Activated CD4-positive, alpha-beta T cell treated with anti-CD3 and anti-CD28 coated beads, Interleukin-2, amount 10 ng/mL, durations not matched to agents 24 days and 14 days (primary cell): ENCODE measurements around the gene CCDC83. TPM values are rescaled to one million over a fixed set of nuclear protein-coding genes. Genes with fewer than 3 reads are reported as not detected.
"Not testable (repeated sequence)": the region's sequence is repeated elsewhere in the genome, so short reads cannot be mapped to it uniquely, and the experiment has no call there.

Source experiments
- DNase-seq: peaks from one replicate; pipeline ENCODE4 v3.0.0; 2022
- H3K27ac Mint-ChIP-seq: one replicate; pipeline ENCODE4 v1.8.0; 2022; ENCODE audit warnings: mild to moderate bottlenecking, mixed read lengths
- H3K27me3 Mint-ChIP-seq: one replicate; pipeline ENCODE4 v1.8.0; 2022; ENCODE audit warnings: mixed read lengths
- H3K36me3 Mint-ChIP-seq: one replicate; pipeline ENCODE4 v1.8.0; 2022; ENCODE audit warnings: low read depth, mild to moderate bottlenecking, mixed read lengths
- H3K4me1 Mint-ChIP-seq: one replicate; pipeline ENCODE4 v1.8.0; 2021; ENCODE audit warnings: mixed read lengths
- H3K4me3 Mint-ChIP-seq: one replicate; pipeline ENCODE4 v1.8.0; 2022; ENCODE audit warnings: mild to moderate bottlenecking, moderate library complexity, mixed read lengths
- H3K9me3 Mint-ChIP-seq: one replicate; pipeline ENCODE4 v1.8.0; 2021; ENCODE audit warnings: mixed read lengths
- intact Hi-C: fragments of 100-400 bp; cut with micrococcal nuclease; formaldehyde crosslinking; loops from one replicate; pipeline ENCODE4 v1.15.1; 2023
- total RNA-seq: library from RNA; stranded (reverse); gene quantifications from 2 replicates; pipeline ENCODE4 v1.2.3, GENCODE V29; 2022

CCDC83 gene
- total RNA-seq, 1 donor from 2014 or later, result not detected

GRCh38 chr11:85847436-85847835, 7.7 kb upstream of the CCDC83 start:
- intact Hi-C loops, result no loop called here
- Mint-ChIP-seq H3K27ac (no peak overlapping the region), H3K4me3 (no peak overlapping the region), H3K27me3 (peaks cover 2% of the 10 kb centered on the region), H3K4me1 (peaks cover 14% of the 10 kb centered on the region), H3K9me3 (peaks cover 12% of the 10 kb centered on the region), H3K36me3 (peaks cover 18% of the 10 kb centered on the region)
- DNase-seq, result no peak

- intact Hi-C loops, result no loop called here
- Mint-ChIP-seq H3K27me3 (peaks cover 2% of the 10 kb centered on the region), H3K27ac (no peak overlapping the region), H3K4me1 (peaks cover 14% of the 10 kb centered on the region), H3K9me3 (peaks cover 6% of the 10 kb centered on the region), H3K36me3 (peaks cover 15% of the 10 kb centered on the region), H3K4me3 (no peak overlapping the region)
- DNase-seq, result no peak
Measured at GRCh38 chr11:85848006-85848405, 7.2 kb upstream of the CCDC83 start.

GRCh38 chr11:85848556-85848955, 6.6 kb upstream of the CCDC83 start:
- no peak for DNase-seq
- H3K27ac Mint-ChIP-seq, result no peak overlapping the region
- H3K9me3 Mint-ChIP-seq, result peaks cover 6% of the 10 kb centered on the region
- peaks cover 18% of the 10 kb centered on the region for H3K36me3 Mint-ChIP-seq
- intact Hi-C loops, result no loop called here
- peaks cover 2% of the 10 kb centered on the region for H3K27me3 Mint-ChIP-seq
- H3K4me3 Mint-ChIP-seq, result no peak overlapping the region
- peaks cover 11% of the 10 kb centered on the region for H3K4me1 Mint-ChIP-seq

GRCh38 chr11:85852754-85853153, 2.4 kb upstream of the CCDC83 start:
- intact Hi-C loops, result loop anchor here (5.0 to 10.0 kb wide), 5 partner anchors 192 to 1065 kb away; no protein-coding TSS in a partner anchor
- H3K4me1 Mint-ChIP-seq, result peaks cover 11% of the 10 kb centered on the region

GRCh38 chr11:85853541-85853940, 1.6 kb upstream of the CCDC83 start:
- H3K36me3 Mint-ChIP-seq, result peaks cover 21% of the 10 kb centered on the region
- H3K4me1 Mint-ChIP-seq, result peaks cover 11% of the 10 kb centered on the region
- intact Hi-C loops, result loop anchor here (5.0 to 10.0 kb wide), 5 partner anchors 191 to 1064 kb away; no protein-coding TSS in a partner anchor
- DNase-seq, H3K27ac Mint-ChIP-seq, H3K27me3 Mint-ChIP-seq, H3K4me3 Mint-ChIP-seq, H3K9me3 Mint-ChIP-seq: not testable (repeated sequence)

More at GRCh38 chr11:85852754-85853153, 2.4 kb upstream of the CCDC83 start:
- not testable (repeated sequence) for H3K4me3 Mint-ChIP-seq, DNase-seq, H3K9me3 Mint-ChIP-seq, H3K27me3 Mint-ChIP-seq, H3K27ac Mint-ChIP-seq
- H3K36me3 Mint-ChIP-seq, result peaks cover 22% of the 10 kb centered on the region

- DNase-seq, result no peak
- peaks cover 11% of the 10 kb centered on the region for H3K4me1 Mint-ChIP-seq
- H3K27me3 Mint-ChIP-seq, result no peaks in the 10 kb centered on the region
- peak overlapping the region; percentile 94 for H3K4me3 Mint-ChIP-seq
- H3K9me3 Mint-ChIP-seq, result no peaks in the 10 kb centered on the region
- peak overlapping the region; percentile 96 for H3K27ac Mint-ChIP-seq
- H3K36me3 Mint-ChIP-seq, result peaks cover 19% of the 10 kb centered on the region
- intact Hi-C loops, result loop anchor here (1.0 to 10.0 kb wide), 11 partner anchors 27 to 1063 kb away; partner anchors contain the start of gene HIKESHI
Measured at GRCh38 chr11:85854212-85854556, 999 bp upstream of the CCDC83 start.

GRCh38 chr11:85854557-85855340, 434 bp upstream of the CCDC83 start:
- intact Hi-C loops, result loop anchor here (1.0 to 10.0 kb wide), 14 partner anchors 28 to 1063 kb away; partner anchors contain the start of gene HIKESHI
- DNase-seq, result peak; percentile 98
- H3K36me3 Mint-ChIP-seq, result peaks cover 19% of the 10 kb centered on the region
- no peaks in the 10 kb centered on the region for H3K9me3 Mint-ChIP-seq
- peaks cover 11% of the 10 kb centered on the region for H3K4me1 Mint-ChIP-seq
- no peaks in the 10 kb centered on the region for H3K27me3 Mint-ChIP-seq
- H3K4me3 Mint-ChIP-seq, result peak overlapping the region; percentile 94
- peak overlapping the region; percentile 96 for H3K27ac Mint-ChIP-seq

- Mint-ChIP-seq H3K36me3 (peaks cover 11% of the 10 kb centered on the region), H3K4me3 (no peak overlapping the region), H3K9me3 (no peaks in the 10 kb centered on the region), H3K27me3 (peaks cover 5% of the 10 kb centered on the region), H3K4me1 (peaks cover 11% of the 10 kb centered on the region), H3K27ac (no peak overlapping the region)
- no peak for DNase-seq
- intact Hi-C loops, result loop anchor here (5.0 to 10.0 kb wide), 4 partner anchors 188 to 588 kb away; no protein-coding TSS in a partner anchor
Measured at GRCh38 chr11:85857098-85857497, 1.9 kb downstream of the CCDC83 start.

GRCh38 chr11:85859541-85859940, 4.4 kb downstream of the CCDC83 start:
- not testable (repeated sequence) for H3K27ac Mint-ChIP-seq, H3K9me3 Mint-ChIP-seq, H3K4me1 Mint-ChIP-seq, H3K4me3 Mint-ChIP-seq, DNase-seq, H3K36me3 Mint-ChIP-seq
- intact Hi-C loops, result loop anchor here (5.0 to 10.0 kb wide), 4 partner anchors 185 to 585 kb away; no protein-coding TSS in a partner anchor
- H3K27me3 Mint-ChIP-seq, result peaks cover 14% of the 10 kb centered on the region

GRCh38 chr11:85863855-85864254, 8.7 kb downstream of the CCDC83 start:
- H3K27me3 Mint-ChIP-seq, result peaks cover 14% of the 10 kb centered on the region
- intact Hi-C loops, result no loop called here
- H3K4me1 Mint-ChIP-seq, result no peaks in the 10 kb centered on the region
- no peak overlapping the region for H3K27ac Mint-ChIP-seq
- H3K36me3 Mint-ChIP-seq, result no peaks in the 10 kb centered on the region
- no peaks in the 10 kb centered on the region for H3K9me3 Mint-ChIP-seq
- H3K4me3 Mint-ChIP-seq, result no peak overlapping the region
- no peak for DNase-seq

- intact Hi-C loops, result no loop called here
- H3K27ac Mint-ChIP-seq, result no peak overlapping the region
- H3K4me3 Mint-ChIP-seq, result no peak overlapping the region
- no peaks in the 10 kb centered on the region for H3K9me3 Mint-ChIP-seq
- H3K27me3 Mint-ChIP-seq, result peaks cover 11% of the 10 kb centered on the region
- H3K4me1 Mint-ChIP-seq, result no peaks in the 10 kb centered on the region
- no peaks in the 10 kb centered on the region for H3K36me3 Mint-ChIP-seq
- DNase-seq, result no peak
Measured at GRCh38 chr11:85866137-85866827, 11.1 kb downstream of the CCDC83 start.

GRCh38 chr11:85867751-85868150, 12.6 kb downstream of the CCDC83 start:
- H3K9me3 Mint-ChIP-seq, result no peaks in the 10 kb centered on the region
- H3K27me3 Mint-ChIP-seq, result peaks cover 5% of the 10 kb centered on the region
- no peak overlapping the region for H3K27ac Mint-ChIP-seq
- intact Hi-C loops, result no loop called here
- no peaks in the 10 kb centered on the region for H3K36me3 Mint-ChIP-seq
- no peaks in the 10 kb centered on the region for H3K4me1 Mint-ChIP-seq
- H3K4me3 Mint-ChIP-seq, result no peak overlapping the region
- DNase-seq, result no peak

GRCh38 chr11:85869781-85870180, 14.6 kb downstream of the CCDC83 start:
- Mint-ChIP-seq H3K36me3 (no peaks in the 10 kb centered on the region), H3K9me3 (no peaks in the 10 kb centered on the region), H3K4me3 (no peak overlapping the region), H3K27ac (no peak overlapping the region), H3K4me1 (peaks cover 6% of the 10 kb centered on the region), H3K27me3 (no peaks in the 10 kb centered on the region)
- intact Hi-C loops, result no loop called here
- DNase-seq, result peak; percentile 44

GRCh38 chr11:85874265-85874664, 19.1 kb downstream of the CCDC83 start:
- H3K4me3 Mint-ChIP-seq, result no peak overlapping the region
- H3K27ac Mint-ChIP-seq, result no peak overlapping the region
- intact Hi-C loops, result no loop called here
- peak; percentile 28 for DNase-seq
- H3K36me3 Mint-ChIP-seq, result no peaks in the 10 kb centered on the region
- H3K4me1 Mint-ChIP-seq, result peaks cover 12% of the 10 kb centered on the region
- H3K27me3 Mint-ChIP-seq, result peaks cover 5% of the 10 kb centered on the region
- H3K9me3 Mint-ChIP-seq, result no peaks in the 10 kb centered on the region
